GM18505 (cell line): ENCODE data around the gene PPM1K.

Source experiments
- ATAC-seq: cut with Tn5 transposase; IDR thresholded peaks from one replicate; pipeline ENCODE4 v1.9.1; 2021; ENCODE audit not compliant: unreplicated experiment
- POLR2A ChIP-seq: IDR thresholded peaks from 4 replicates; pipeline ENCODE4 v1.6.1; 2011; ENCODE audit warnings: borderline replicate concordance; ENCODE audit not compliant: insufficient read depth, insufficient read length; ENCODE audit errors: extremely low read depth

The PPM1K gene

DNA sequence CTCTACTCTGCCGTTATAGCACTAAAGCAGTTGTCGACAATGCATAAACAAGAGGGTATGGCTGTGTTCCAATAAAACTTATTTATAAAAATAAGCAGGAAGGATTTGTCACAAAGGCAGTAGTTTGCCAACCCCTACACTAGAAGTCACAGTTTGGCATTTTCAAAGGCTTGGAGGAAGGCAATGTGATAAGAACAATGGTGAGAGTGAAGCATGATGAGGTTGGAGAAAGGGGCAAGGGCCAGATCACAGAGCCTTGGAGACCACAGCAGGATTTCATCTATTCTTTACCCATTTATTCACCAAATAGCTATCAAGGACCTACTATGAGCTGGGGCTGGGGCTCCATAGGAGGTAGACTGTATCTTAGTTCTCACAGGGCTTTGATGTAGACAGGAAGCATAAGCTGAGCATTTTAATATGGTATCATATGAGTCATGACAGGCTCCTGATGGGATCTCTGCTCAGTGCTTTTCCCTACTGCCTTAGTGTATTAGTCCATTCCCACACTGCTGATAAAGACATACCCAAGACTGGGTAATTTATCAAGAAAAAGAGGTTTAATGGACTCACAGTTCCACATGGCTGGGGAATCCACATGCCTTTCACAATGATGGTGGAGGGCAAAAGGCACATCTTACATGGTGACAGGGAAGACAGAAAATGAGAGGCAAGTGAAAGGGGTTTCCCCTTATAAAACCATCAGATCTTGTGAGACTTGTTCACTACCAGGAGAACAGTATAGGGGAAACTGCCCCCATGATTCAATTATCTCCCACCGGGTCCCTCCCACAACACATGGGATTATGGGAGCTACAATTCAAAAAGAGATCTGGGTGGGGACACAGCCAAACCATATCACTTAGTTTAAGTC, 58.9 kb downstream of the PPM1K start:
- ATAC-seq, result no peak
- no peak for TF ChIP-seq POLR2A

DNA sequence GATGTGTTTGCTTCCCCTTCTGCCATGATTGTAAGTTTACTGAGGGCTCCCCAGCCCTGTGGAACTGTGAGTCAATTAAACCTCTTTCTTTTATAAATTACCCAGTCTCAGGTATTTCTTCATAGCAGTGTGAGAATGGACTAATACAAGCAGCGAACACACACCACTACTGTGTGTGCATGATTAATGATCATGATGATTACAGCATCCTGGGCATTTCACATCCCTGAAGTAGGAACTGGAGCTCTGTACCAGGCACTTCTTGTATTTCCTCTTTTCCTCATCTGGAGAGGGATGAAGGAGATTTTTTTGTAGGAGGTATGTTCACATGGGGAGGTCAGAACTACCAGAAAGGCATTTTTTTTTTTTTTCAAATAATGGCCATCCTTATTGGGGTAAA, 60.8 kb downstream of the PPM1K start:
- ATAC-seq, result no peak
- TF ChIP-seq POLR2A, result no peak

DNA sequence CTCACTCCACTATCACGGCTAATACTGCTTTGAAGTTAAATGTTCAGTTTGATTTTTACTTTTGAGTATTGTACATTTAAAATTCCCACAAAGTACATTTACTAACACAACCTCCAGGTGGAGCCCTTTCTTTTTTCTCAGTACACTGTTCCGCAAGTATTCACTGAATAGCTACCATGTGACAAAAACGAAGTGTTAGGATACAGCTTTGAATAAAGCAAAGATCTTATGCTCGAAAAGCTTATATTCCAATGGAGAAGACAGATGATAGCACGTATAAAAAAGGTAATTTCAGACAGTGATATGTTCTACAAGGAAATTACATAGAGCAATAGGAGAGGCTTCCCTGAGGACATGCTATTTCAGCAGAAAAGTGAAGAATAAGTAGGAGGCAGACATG, 65.3 kb downstream of the PPM1K start:
- ATAC-seq, result peak; percentile 76
- no peak for TF ChIP-seq POLR2A

DNA sequence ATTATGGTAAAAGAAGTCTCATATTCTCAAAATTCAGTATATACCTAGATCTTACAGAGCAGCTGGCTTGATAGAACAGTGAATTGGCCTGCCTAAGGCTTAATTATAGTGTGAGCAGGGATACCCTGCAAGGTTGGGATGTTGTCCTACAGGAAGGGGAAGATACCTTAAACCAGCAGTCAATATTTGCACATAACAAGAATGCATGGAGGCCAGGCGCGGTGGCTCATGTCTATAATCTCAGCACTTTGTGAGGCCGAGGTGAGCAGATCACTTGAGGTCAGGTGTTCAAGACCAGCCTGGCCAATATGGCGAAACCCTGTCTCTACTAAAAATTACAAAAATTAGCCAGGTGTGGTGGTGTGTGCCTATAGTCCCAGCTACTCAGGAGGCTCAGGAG, 67.2 kb downstream of the PPM1K start:
- no peak for TF ChIP-seq POLR2A
- ATAC-seq, result no peak

DNA sequence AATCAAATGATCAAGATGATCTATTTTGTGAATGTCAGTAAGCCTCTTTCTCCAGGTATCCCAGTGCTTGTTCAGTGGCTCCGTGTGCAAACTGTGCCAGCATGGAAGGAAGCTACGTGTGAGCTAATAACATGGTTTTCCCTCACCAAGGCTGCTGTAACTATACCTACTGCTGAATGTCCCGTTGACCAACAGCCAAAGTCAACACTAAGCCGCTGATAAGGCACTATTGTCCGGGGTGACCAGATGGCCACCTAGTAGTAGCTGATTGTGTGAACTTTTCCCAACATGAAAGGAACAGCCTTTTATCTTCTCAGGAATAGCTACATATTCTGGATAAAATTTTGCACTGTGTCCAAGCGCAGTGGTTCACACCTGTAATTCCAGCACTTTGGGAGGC, 68.0 kb downstream of the PPM1K start:
- no peak for ATAC-seq
- no peak for TF ChIP-seq POLR2A

DNA sequence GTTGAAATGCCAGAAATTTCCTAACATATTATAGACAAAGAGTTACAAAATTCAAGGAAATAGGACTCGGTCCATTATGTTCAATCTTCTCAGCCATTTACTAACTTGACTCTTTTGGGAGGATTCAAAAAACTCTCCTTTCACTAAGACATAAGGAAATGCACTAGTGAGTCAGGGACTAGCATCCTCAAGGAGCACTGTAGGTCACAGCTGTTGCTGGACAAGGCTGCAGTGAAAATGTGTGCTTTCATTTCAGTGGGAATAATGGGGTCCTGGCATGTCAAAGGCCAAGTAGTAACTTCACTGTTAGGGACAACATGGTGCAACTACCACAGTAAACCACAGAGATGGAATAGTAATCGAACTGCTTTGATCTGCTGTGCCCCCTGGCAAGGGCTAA, 69.0 kb downstream of the PPM1K start:
- no peak for ATAC-seq
- TF ChIP-seq POLR2A, result no peak

DNA sequence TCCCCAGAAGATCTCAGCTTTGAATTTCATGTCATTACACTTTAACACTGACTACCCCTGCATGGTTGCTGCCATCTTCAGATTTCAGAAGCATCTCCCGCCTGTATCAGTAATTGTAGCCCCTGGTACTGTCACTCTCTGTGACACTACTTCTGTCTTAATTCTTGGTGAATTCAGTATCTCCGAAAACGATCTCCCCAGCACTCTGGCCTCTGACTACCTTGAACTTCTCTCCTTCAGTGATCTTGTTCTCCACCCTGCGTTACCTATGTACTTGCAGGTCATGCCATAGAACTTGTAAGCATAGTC, 72.2 kb downstream of the PPM1K start:
- no peak for TF ChIP-seq POLR2A
- ATAC-seq, result no peak

DNA sequence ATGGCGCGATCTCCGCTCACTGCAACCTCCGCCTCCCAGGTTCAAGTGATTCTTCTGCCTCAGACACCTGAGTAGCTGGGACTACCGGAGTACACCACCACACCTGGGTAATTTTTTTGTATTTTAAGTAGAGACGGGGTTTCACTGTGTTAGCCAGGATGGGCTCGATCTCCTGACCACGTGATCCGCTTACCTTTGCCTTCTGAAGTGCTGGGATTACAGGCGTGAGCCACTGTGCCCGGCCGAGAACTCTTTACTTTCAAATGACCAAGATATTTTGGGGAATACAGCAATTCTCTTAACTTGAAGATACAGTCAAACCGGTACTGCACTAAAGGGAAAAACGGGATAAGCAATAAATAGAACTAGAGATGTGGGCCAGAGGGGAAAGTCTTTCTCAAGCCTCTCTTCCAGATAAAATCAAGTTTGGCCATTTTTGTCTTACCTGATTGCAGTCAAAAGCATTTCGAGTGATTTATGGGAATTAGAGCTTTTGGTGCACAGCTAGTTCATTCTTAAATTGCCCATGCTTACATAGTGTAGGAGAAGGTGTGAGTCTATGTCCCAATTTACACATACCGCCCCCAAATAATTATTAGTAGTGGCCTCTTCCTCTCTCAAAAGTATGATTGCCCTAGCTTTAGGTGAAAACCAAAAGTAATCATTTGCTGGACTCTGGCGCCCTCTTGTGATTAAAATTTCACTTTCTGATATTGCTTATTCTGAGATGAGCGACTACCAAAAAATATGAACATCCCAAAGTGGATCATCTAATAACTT, 72.7 kb downstream of the PPM1K start:
- TF ChIP-seq POLR2A, result no peak
- ATAC-seq, result peak; percentile 64

DNA sequence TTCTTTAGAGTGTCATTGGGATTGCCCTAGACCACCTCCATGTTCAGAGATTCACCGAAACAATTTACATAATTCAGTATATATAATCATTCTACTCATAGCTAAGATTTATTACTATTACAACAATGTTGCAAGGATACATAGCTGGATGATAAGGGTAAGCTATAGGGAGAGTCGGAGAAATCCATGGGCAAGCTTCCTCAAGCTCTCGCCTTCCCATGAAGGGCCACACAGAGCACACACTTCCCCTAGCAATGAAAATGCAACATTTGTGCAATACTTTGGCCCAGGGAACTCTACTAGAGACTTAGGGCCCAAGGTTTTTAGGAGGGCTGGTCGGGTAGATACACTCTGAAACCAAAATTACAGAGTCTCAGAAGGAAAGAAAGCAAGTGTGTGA, 76.2 kb downstream of the PPM1K start:
- no peak for ATAC-seq
- no peak for TF ChIP-seq POLR2A
